Panc1 (cell line): ENCODE results near the gene PLB1. TPM values are rescaled to one million over a fixed set of nuclear protein-coding genes. Genes with fewer than 3 reads are reported as not detected.

Source experiments
- ATAC-seq: fragments of 200-7000 bp; cut with Tn5 transposase; 2 replicates; pipeline ENCODE4 v1.9.1; 2020; ENCODE audit warnings: mild to moderate bottlenecking, moderate library complexity
- BruUV-seq: library from RNA; stranded (reverse); fragments of 400-500 nt; replicated peaks from 2 replicates; lab custom pipeline; 2021; lab: Mats Ljungman, UMichigan
- CTCF ChIA-PET: fragments of 300-600 bp; sonication (Branson Sonifier 250); formaldehyde crosslinking; loops from one replicate; lab custom pipeline; 2022; ENCODE audit warnings: antibody characterized with exemption; lab: Charles Lee
- POLR2A ChIA-PET: fragments of 300-600 bp; sonication (Branson Sonifier 250); formaldehyde crosslinking; loops from one replicate; lab custom pipeline; 2022; ENCODE audit warnings: antibody characterized with exemption; lab: Charles Lee
- DNase-seq: peaks from one replicate; pipeline ENCODE4 v3.0.0-alpha.2; 2010; ENCODE audit warnings: low read depth, low spot score
- H3K27ac ChIP-seq: 2 replicates; pipeline ENCODE4 v1.5.1; 2011; ENCODE audit warnings: mild to moderate bottlenecking, low read length, inconsistent platforms
- H3K27me3 ChIP-seq: fragments of 200-500 bp; sonication (Bioruptor generic); 2 replicates; pipeline ENCODE4 v1.6.0; 2014; ENCODE audit warnings: low read length, inconsistent platforms; ENCODE audit not compliant: control insufficient read depth, insufficient read depth
- H3K36me3 ChIP-seq: fragments of 200-500 bp; sonication (Bioruptor generic); 2 replicates; pipeline ENCODE4 v1.5.1; 2014; ENCODE audit warnings: inconsistent platforms, mild to moderate bottlenecking, low read length, moderate library complexity; ENCODE audit not compliant: control insufficient read depth, insufficient read depth
- H3K4me1 ChIP-seq: 2 replicates; pipeline ENCODE4 v1.5.1; 2011; ENCODE audit warnings: inconsistent platforms, mild to moderate bottlenecking, low read length, moderate library complexity; ENCODE audit not compliant: control insufficient read depth, insufficient read depth
- H3K4me3 ChIP-seq, 2 experiments: 2 replicates each; pipeline ENCODE4 v1.5.1; 2011 to 2012; ENCODE audit warnings: low read depth in 2 of 2, low read length in 2 of 2, mild to moderate bottlenecking in 2 of 2, inconsistent platforms in 1 of 2, moderate library complexity in 1 of 2
- H3K9me3 ChIP-seq: fragments of 200-500 bp; sonication (Bioruptor generic); 2 replicates; pipeline ENCODE4 v1.5.1; 2014; ENCODE audit warnings: low read depth, mild to moderate bottlenecking, inconsistent platforms, low read length, moderate library complexity; ENCODE audit not compliant: control insufficient read depth, insufficient read depth
- POLR2AphosphoS5 ChIP-seq: IDR thresholded peaks from 2 replicates; pipeline ENCODE4 v1.6.1; 2012; ENCODE audit warnings: mild to moderate bottlenecking, low read depth, low read length, moderate library complexity
- SIN3A ChIP-seq: IDR thresholded peaks from 2 replicates; pipeline ENCODE4 v1.6.1; 2012; ENCODE audit warnings: low read depth, mild to moderate bottlenecking, low read length, moderate library complexity, borderline replicate concordance; ENCODE audit not compliant: insufficient read depth
- TCF7L2 ChIP-seq: IDR thresholded peaks from 2 replicates; pipeline ENCODE4 v1.6.1; 2011; ENCODE audit warnings: mild to moderate bottlenecking, low read depth, low read length, inconsistent platforms
- in situ Hi-C: cut with HindIII; loops from 2 replicates; pipeline ENCODE4 v1.10.0; 2016; ENCODE audit warnings: low sequenced_read_pairs, low pct_unique_long_range_greater_than_20kb
- intact Hi-C: fragments of 100-400 bp; cut with micrococcal nuclease; formaldehyde crosslinking; loops from one replicate; pipeline ENCODE4 v1.10.0; 2022; ENCODE audit not compliant: unreplicated experiment
- total RNA-seq: library from RNA; stranded (reverse); gene quantifications from one replicate; pipeline ENCODE4 v1.2.1, GENCODE V29; 2021; ENCODE audit not compliant: unreplicated experiment
- TF ChIP-seq, protein P1 (sequence below): fragments of 450-650 bp; IDR thresholded peaks from 2 replicates; pipeline ENCODE4 v1.5.1; 2017; ENCODE audit warnings: mild to moderate bottlenecking
- TF ChIP-seq, protein P2 (sequence below), 2 experiments: IDR thresholded peaks; 2 replicates each; pipeline ENCODE4 v1.6.1; 2011 to 2012; ENCODE audit warnings: low read depth in 2 of 2, control low read depth in 1 of 2, low read length in 1 of 2, mild to moderate bottlenecking in 1 of 2, moderate library complexity in 1 of 2; ENCODE audit not compliant: insufficient read depth in 1 of 2

The PLB1 gene
- total RNA-seq, 1 experiment from 2014 or later, result 0.80 TPM

DNA sequence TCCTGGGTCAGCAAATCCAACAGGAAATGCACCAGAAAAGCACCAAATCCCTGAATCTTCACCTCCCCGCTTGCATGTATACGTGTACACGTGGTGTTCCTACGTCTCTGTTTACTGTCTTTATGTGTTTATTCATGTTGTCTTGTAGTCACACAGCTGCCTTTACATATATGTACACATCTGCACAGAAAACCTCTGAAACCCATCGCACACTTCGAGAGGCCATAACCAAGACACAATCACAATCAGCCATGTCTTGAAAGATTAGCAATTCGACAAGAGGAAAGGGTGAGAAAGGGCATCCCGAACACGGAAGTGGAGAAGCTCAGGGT is 98.1 kb downstream of the PLB1 start:
- POLR2A ChIA-PET, result interaction anchor here (1.2 kb wide), 1 partner anchor 157 kb away, joined by 4 read pairs; the partner anchor contains the start of gene PPP1CB
- TF ChIP-seq, protein P1, sequence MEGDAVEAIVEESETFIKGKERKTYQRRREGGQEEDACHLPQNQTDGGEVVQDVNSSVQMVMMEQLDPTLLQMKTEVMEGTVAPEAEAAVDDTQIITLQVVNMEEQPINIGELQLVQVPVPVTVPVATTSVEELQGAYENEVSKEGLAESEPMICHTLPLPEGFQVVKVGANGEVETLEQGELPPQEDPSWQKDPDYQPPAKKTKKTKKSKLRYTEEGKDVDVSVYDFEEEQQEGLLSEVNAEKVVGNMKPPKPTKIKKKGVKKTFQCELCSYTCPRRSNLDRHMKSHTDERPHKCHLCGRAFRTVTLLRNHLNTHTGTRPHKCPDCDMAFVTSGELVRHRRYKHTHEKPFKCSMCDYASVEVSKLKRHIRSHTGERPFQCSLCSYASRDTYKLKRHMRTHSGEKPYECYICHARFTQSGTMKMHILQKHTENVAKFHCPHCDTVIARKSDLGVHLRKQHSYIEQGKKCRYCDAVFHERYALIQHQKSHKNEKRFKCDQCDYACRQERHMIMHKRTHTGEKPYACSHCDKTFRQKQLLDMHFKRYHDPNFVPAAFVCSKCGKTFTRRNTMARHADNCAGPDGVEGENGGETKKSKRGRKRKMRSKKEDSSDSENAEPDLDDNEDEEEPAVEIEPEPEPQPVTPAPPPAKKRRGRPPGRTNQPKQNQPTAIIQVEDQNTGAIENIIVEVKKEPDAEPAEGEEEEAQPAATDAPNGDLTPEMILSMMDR, result no peak
- TF ChIP-seq POLR2AphosphoS5 (no peak), SIN3A (no peak), TCF7L2 (no peak)
- TF ChIP-seq, protein P2, sequence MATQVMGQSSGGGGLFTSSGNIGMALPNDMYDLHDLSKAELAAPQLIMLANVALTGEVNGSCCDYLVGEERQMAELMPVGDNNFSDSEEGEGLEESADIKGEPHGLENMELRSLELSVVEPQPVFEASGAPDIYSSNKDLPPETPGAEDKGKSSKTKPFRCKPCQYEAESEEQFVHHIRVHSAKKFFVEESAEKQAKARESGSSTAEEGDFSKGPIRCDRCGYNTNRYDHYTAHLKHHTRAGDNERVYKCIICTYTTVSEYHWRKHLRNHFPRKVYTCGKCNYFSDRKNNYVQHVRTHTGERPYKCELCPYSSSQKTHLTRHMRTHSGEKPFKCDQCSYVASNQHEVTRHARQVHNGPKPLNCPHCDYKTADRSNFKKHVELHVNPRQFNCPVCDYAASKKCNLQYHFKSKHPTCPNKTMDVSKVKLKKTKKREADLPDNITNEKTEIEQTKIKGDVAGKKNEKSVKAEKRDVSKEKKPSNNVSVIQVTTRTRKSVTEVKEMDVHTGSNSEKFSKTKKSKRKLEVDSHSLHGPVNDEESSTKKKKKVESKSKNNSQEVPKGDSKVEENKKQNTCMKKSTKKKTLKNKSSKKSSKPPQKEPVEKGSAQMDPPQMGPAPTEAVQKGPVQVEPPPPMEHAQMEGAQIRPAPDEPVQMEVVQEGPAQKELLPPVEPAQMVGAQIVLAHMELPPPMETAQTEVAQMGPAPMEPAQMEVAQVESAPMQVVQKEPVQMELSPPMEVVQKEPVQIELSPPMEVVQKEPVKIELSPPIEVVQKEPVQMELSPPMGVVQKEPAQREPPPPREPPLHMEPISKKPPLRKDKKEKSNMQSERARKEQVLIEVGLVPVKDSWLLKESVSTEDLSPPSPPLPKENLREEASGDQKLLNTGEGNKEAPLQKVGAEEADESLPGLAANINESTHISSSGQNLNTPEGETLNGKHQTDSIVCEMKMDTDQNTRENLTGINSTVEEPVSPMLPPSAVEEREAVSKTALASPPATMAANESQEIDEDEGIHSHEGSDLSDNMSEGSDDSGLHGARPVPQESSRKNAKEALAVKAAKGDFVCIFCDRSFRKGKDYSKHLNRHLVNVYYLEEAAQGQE (IDR thresholded peaks at IDR 0.05; ENCODE audit: insufficient read depth in 1 of 2, low read depth in 2 of 2, low read length in 1 of 2), result no peak
- H3K27me3 ChIP-seq, result no peaks in the 10 kb centered on the region
- in situ Hi-C loops (no loop called here), intact Hi-C loops (loop anchor here (1.0 kb wide), 1 partner anchor 159 kb away; no protein-coding TSS in a partner anchor)
- ATAC-seq (peak; percentile 2; the same call in 1 of the 2 replicates), DNase-seq (no peak)
- peak overlapping the region in 1 of 2 experiments; percentile 23; a peak in 1 of 4 replicates for H3K4me3 ChIP-seq
- no TSS peak for BruUV-seq
- peak overlapping the region; percentile 66 for H3K27ac ChIP-seq
- no peaks in the 10 kb centered on the region for H3K9me3 ChIP-seq
- peaks cover 14% of the 10 kb centered on the region for H3K4me1 ChIP-seq
- H3K36me3 ChIP-seq, result no peaks in the 10 kb centered on the region
- CTCF ChIA-PET, result interaction anchor here (0.6 to 2.8 kb wide), 13 partner anchors 9 to 289 kb away, joined by 3 to 22 read pairs (median 3); no protein-coding TSS in a partner anchor

- intact Hi-C loops, result loop anchor here (1.0 kb wide), 1 partner anchor 159 kb away; no protein-coding TSS in a partner anchor
- H3K27me3 ChIP-seq, result no peaks in the 10 kb centered on the region
- CTCF ChIA-PET, result interaction anchor here (0.6 to 2.8 kb wide), 16 partner anchors 9 to 881 kb away, joined by 3 to 22 read pairs (median 3); no protein-coding TSS in a partner anchor
These were observed 98.7 kb downstream of the PLB1 start for GRCh38 chr2:28594332-28595108.

More at GRCh38 chr2:28594332-28595108, 98.7 kb downstream of the PLB1 start:
- BruUV-seq, result no TSS peak
- in situ Hi-C loops, result no loop called here
- DNase-seq, result peak; percentile 85
- peak; percentile 90 for ATAC-seq
- Histone ChIP-seq H3K4me3 (peak overlapping the region in 1 of 2 experiments; percentile 23; a peak in 2 of 4 replicates), H3K27ac (peak overlapping the region; percentile 75), H3K4me1 (peaks cover 14% of the 10 kb centered on the region), H3K36me3 (no peaks in the 10 kb centered on the region), H3K9me3 (no peaks in the 10 kb centered on the region)
- TF ChIP-seq, protein P2 (IDR thresholded peaks at IDR 0.05; ENCODE audit: insufficient read depth in 1 of 2, low read depth in 2 of 2, low read length in 1 of 2), result no peak
- 0 out of 2 replicates have a peak, but pooled peaks have one; percentile 27 for TF ChIP-seq TCF7L2
- TF ChIP-seq SIN3A, result no peak
- no peak; the same call in 1 of the 2 replicates for TF ChIP-seq POLR2AphosphoS5
- TF ChIP-seq, protein P1, result peak; percentile 92
- POLR2A ChIA-PET, result interaction anchor here (1.2 kb wide), 1 partner anchor 157 kb away, joined by 4 read pairs; the partner anchor contains the start of gene PPP1CB
